NB4 (cell line): ENCODE results near the gene DICER1.

Source experiments
- CTCF ChIP-seq: IDR thresholded peaks from one replicate; pipeline ENCODE4 v1.5.1; 2012; ENCODE audit warnings: low read depth, low read length
- MAX ChIP-seq: IDR thresholded peaks from 2 replicates; pipeline ENCODE4 v1.6.1; 2011; ENCODE audit warnings: low read depth, low read length
- POLR2A ChIP-seq: IDR thresholded peaks from 2 replicates; pipeline ENCODE4 v1.6.1; 2011; ENCODE audit warnings: mild to moderate bottlenecking; ENCODE audit not compliant: insufficient read length; ENCODE audit errors: extremely low read depth

GRCh38 chr14:95077345-95077744 lies 80.0 kb downstream of the DICER1 start:
- TF ChIP-seq CTCF (no peak), POLR2A (no peak), MAX (no peak)
